B cell (primary cell): ENCODE measurements around the gene PIP4K2C. TPM values are rescaled to one million over a fixed set of nuclear protein-coding genes. Genes with fewer than 3 reads are reported as not detected.
"Not testable (repeated sequence)": the region's sequence is repeated elsewhere in the genome, so short reads cannot be mapped to it uniquely, and the experiment has no call there.

Experiments used
- ATAC-seq: fragments of 200-7000 bp; cut with Tn5 transposase; one replicate; pipeline ENCODE4 v1.10.0; 2021; ENCODE audit warnings: low read depth, mild to moderate bottlenecking, moderate number of reproducible peaks, moderate library complexity
- CTCF ChIA-PET: fragments of 350-600 bp; sonication (Branson Sonifier 250); formaldehyde crosslinking; loops from one replicate; lab custom pipeline; 2021; ENCODE audit warnings: antibody characterized with exemption, inconsistent platforms; lab: Charles Lee
- POLR2A ChIA-PET: fragments of 350-600 bp; sonication (Branson Sonifier 250); formaldehyde crosslinking; loops from one replicate; lab custom pipeline; 2021; ENCODE audit warnings: antibody characterized with exemption; lab: Charles Lee
- DNase-seq: peaks from one replicate; pipeline ENCODE4 v3.0.0; 2013
- H2AFZ ChIP-seq: 2 replicates; pipeline ENCODE4 v1.6.1; 2012; ENCODE audit warnings: mild to moderate bottlenecking, low read depth, low read length; ENCODE audit not compliant: insufficient read depth, poor library complexity, severe bottlenecking
- H3K27ac ChIP-seq, 2 donors: 1 replicate in 1 of 2; 2 replicates in 1 of 2; pipeline ENCODE4 v1.5.1; 2012 to 2013; ENCODE audit warnings: low read length in 2 of 2, mild to moderate bottlenecking in 2 of 2, moderate library complexity in 1 of 2
- H3K27me3 ChIP-seq, 4 experiments: fragments of 200-600 bp in 1 of 4; sonication (generic) in 1 of 4; replicated peaks in 1 of 4; 1 replicate in 2 of 4; 2 replicates in 2 of 4; pipeline versions ENCODE4 v1.6.1 to v1.7.0; 2013 to 2016; ENCODE audit warnings: low read length in 3 of 4, mild to moderate bottlenecking in 2 of 4, mixed read lengths in 1 of 4, moderate library complexity in 1 of 4; ENCODE audit not compliant: insufficient read depth in 4 of 4, control insufficient read depth in 3 of 4; ENCODE audit errors: control extremely low read depth in 1 of 4
- H3K36me3 ChIP-seq, 2 experiments: replicated peaks in 1 of 2; 1 replicate in 1 of 2; 2 replicates in 1 of 2; pipeline versions ENCODE4 v1.6.1 to v1.7.1; 2013; ENCODE audit warnings: low read length in 1 of 2; ENCODE audit not compliant: insufficient read depth in 2 of 2, control insufficient read depth in 1 of 2; ENCODE audit errors: control extremely low read depth in 1 of 2, extremely low read depth in 1 of 2
- H3K4me1 ChIP-seq, 2 donors: fragments of 200-600 bp in 1 of 2; sonication (generic) in 1 of 2; 1 replicate in 1 of 2; 2 replicates in 1 of 2; pipeline versions ENCODE4 v1.5.1 to v1.6.1; 2013 to 2017; ENCODE audit warnings: low read length in 2 of 2; ENCODE audit not compliant: control insufficient read depth in 2 of 2, insufficient read depth in 2 of 2
- H3K4me2 ChIP-seq: replicated peaks from 2 replicates; pipeline ENCODE3; 2012; ENCODE audit warnings: mild to moderate bottlenecking, low read depth, low read length; ENCODE audit not compliant: poor library complexity, severe bottlenecking
- H3K4me3 ChIP-seq, 5 experiments: fragments of 200-600 bp in 1 of 5; sonication (generic) in 1 of 5; 1 replicate in 3 of 5; 2 replicates in 2 of 5; pipeline versions ENCODE4 v1.5.1 to v1.7.0; 2011 to 2016; ENCODE audit warnings: low read length in 4 of 5, mild to moderate bottlenecking in 4 of 5, low read depth in 2 of 5, control low read depth in 1 of 5, moderate library complexity in 1 of 5; ENCODE audit not compliant: insufficient read depth in 1 of 5; ENCODE audit errors: control extremely low read depth in 1 of 5, extremely low read depth in 1 of 5
- H3K79me2 ChIP-seq: fragments of 200-600 bp; sonication (generic); one replicate; pipeline ENCODE4 v1.6.0; 2016; ENCODE audit warnings: low read length; ENCODE audit not compliant: control insufficient read depth, insufficient read depth
- H3K9ac ChIP-seq: fragments of 200-600 bp; sonication (generic); 2 replicates; pipeline ENCODE4 v1.6.1; 2017; ENCODE audit warnings: mild to moderate bottlenecking, low read length, moderate library complexity
- H3K9me3 ChIP-seq, 3 donors: one replicate each; pipeline versions ENCODE4 v1.6.1 to v1.7.1; 2013; ENCODE audit warnings: low read length in 2 of 3; ENCODE audit not compliant: control insufficient read depth in 2 of 3, insufficient read depth in 1 of 3; ENCODE audit errors: control extremely low read depth in 1 of 3
- H4K20me1 ChIP-seq: 2 replicates; pipeline ENCODE4 v1.6.0; 2012; ENCODE audit warnings: mild to moderate bottlenecking, low read length; ENCODE audit not compliant: insufficient read depth, control insufficient read depth, poor library complexity, severe bottlenecking
- H3K27ac Mint-ChIP-seq: one replicate; pipeline ENCODE4 v1.8.0; 2021; ENCODE audit warnings: mixed read lengths
- H3K27me3 Mint-ChIP-seq: one replicate; pipeline ENCODE4 v1.8.0; 2021; ENCODE audit warnings: mixed read lengths
- H3K4me1 Mint-ChIP-seq: one replicate; pipeline ENCODE4 v1.8.0; 2021; ENCODE audit warnings: mixed read lengths
- H3K4me3 Mint-ChIP-seq: one replicate; pipeline ENCODE4 v1.8.0; 2021; ENCODE audit warnings: mixed read lengths
- H3K9me3 Mint-ChIP-seq: one replicate; pipeline ENCODE4 v1.8.0; 2022; ENCODE audit warnings: mixed read lengths; ENCODE audit not compliant: insufficient read depth
- CTCF ChIP-seq: fragments of 200-600 bp; IDR thresholded peaks from one replicate; pipeline ENCODE4 v1.8.0; 2022; ENCODE audit warnings: antibody characterized with exemption, mild to moderate bottlenecking
- EZH2 ChIP-seq: IDR thresholded peaks from 2 replicates; pipeline ENCODE4 v1.6.1; 2012; ENCODE audit warnings: borderline replicate concordance, low read depth, mild to moderate bottlenecking, moderate library complexity, low read length; ENCODE audit not compliant: insufficient read depth, poor library complexity, severe bottlenecking
- WGBS: methylation state at CpG from one replicate; pipeline ENCODE4 v1.1.5; 2013; ENCODE audit warnings: missing lambda C conversion rate; ENCODE audit not compliant: insufficient coverage; 5-methylcytosine and 5-hydroxymethylcytosine counted together
- intact Hi-C: fragments of 100-400 bp; cut with micrococcal nuclease; formaldehyde crosslinking; loops from one replicate; pipeline ENCODE4 v1.10.0; 2022
- polyA plus RNA-seq: library from polyadenylated mRNA; depleted of rRNA; stranded (reverse); fragments of >200 nt; gene quantifications from 2 replicates; pipeline ENCODE4 v1.2.3, GENCODE V29; 2012
- total RNA-seq, 2 donors: library from RNA; stranded (reverse); fragments of 120-200 nt in 1 of 2; gene quantifications; 1 replicate in 1 of 2; 2 replicates in 1 of 2; pipeline versions ENCODE4 v1.2.3 to v1.2.4, GENCODE V29; 2013 to 2022

PIP4K2C gene
- total and polyA plus RNA-seq, 2 donors (not counting 1 experiment from before 2014, with no cell fraction given): 20.1 to 21.3 TPM

GRCh38 chr12:57558864-57559263 is 32.1 kb upstream of the PIP4K2C start:
- H3K27me3 ChIP-seq: peaks cover 0 to 10% (median 2%) of the 10 kb centered on the region in 4 experiments
- H3K4me3 Mint-ChIP-seq: no peak overlapping the region
- H3K9ac ChIP-seq: no peak overlapping the region
- H3K27ac Mint-ChIP-seq: no peak overlapping the region
- ChIA-PET POLR2A (no interaction called here), CTCF (no interaction called here)
- H4K20me1 ChIP-seq: no peaks in the 10 kb centered on the region
- H3K9me3 Mint-ChIP-seq: no peaks in the 10 kb centered on the region
- H3K36me3 ChIP-seq: no peaks in the 10 kb centered on the region
- no peak overlapping the region for H3K4me2 ChIP-seq
- H3K27ac ChIP-seq: no peak overlapping the region
- H2AFZ ChIP-seq: no peak overlapping the region
- DNase-seq: no peak
- H3K9me3 ChIP-seq: no peaks in the 10 kb centered on the region
- no peak for ATAC-seq
- peaks cover 23% of the 10 kb centered on the region for H3K27me3 Mint-ChIP-seq
- H3K4me1 Mint-ChIP-seq: no peaks in the 10 kb centered on the region
- no peaks in the 10 kb centered on the region for H3K4me1 ChIP-seq
- intact Hi-C loops: no loop called here
- H3K79me2 ChIP-seq: no peaks in the 10 kb centered on the region
- no peak overlapping the region for H3K4me3 ChIP-seq
- 100% methylated on average over 1 of the region's 4 CpGs for WGBS
- TF ChIP-seq EZH2: no peak
- TF ChIP-seq CTCF: no peak

GRCh38 chr12:57560516-57560915 is 30.5 kb upstream of the PIP4K2C start:
- intact Hi-C loops: no loop called here
- H3K9ac ChIP-seq: no peak overlapping the region
- H3K27ac Mint-ChIP-seq: no peak overlapping the region
- no peak for TF ChIP-seq CTCF
- no peak for TF ChIP-seq EZH2
- H3K27me3 Mint-ChIP-seq: peaks cover 28% of the 10 kb centered on the region
- no peak overlapping the region for H3K4me2 ChIP-seq
- H3K4me3 ChIP-seq: no peak overlapping the region
- H3K27ac ChIP-seq: no peak overlapping the region
- no peak overlapping the region for H2AFZ ChIP-seq
- no peaks in the 10 kb centered on the region for H3K9me3 Mint-ChIP-seq
- H3K79me2 ChIP-seq: no peaks in the 10 kb centered on the region
- H3K9me3 ChIP-seq: no peaks in the 10 kb centered on the region
- H4K20me1 ChIP-seq: no peaks in the 10 kb centered on the region
- H3K36me3 ChIP-seq: no peaks in the 10 kb centered on the region
- DNase-seq: no peak
- no peak for ATAC-seq
- no peak overlapping the region for H3K4me3 Mint-ChIP-seq
- no peaks in the 10 kb centered on the region for H3K4me1 ChIP-seq
- peaks cover 0 to 15% (median 2%) of the 10 kb centered on the region in 4 experiments for H3K27me3 ChIP-seq
- POLR2A ChIA-PET: no interaction called here
- no CpG with 5 or more reads among the region's 2 CpGs for WGBS
- no peaks in the 10 kb centered on the region for H3K4me1 Mint-ChIP-seq
- CTCF ChIA-PET: no interaction called here

GRCh38 chr12:57561117-57561516 is 29.9 kb upstream of the PIP4K2C start:
- H3K79me2 ChIP-seq, H3K4me3 ChIP-seq, H3K9me3 ChIP-seq, H3K4me3 Mint-ChIP-seq, H3K4me1 ChIP-seq, H3K9me3 Mint-ChIP-seq, H3K27ac Mint-ChIP-seq, DNase-seq, H3K4me2 ChIP-seq, H3K9ac ChIP-seq, intact Hi-C loops, H2AFZ ChIP-seq, ATAC-seq, H3K36me3 ChIP-seq, H3K4me1 Mint-ChIP-seq, H3K27ac ChIP-seq, H4K20me1 ChIP-seq, POLR2A ChIA-PET, CTCF ChIA-PET: not testable (repeated sequence)
- peaks cover 0 to 15% (median 2%) of the 10 kb centered on the region in 4 experiments for H3K27me3 ChIP-seq
- no CpG with 5 or more reads among the region's 1 CpG for WGBS
- H3K27me3 Mint-ChIP-seq: peaks cover 28% of the 10 kb centered on the region
